ENCODE data around the gene PFKFB1. TPM values are rescaled to one million over a fixed set of nuclear protein-coding genes. Genes with fewer than 3 reads are reported as not detected.

The PFKFB1 gene
- total RNA-seq, 2 donors from 2014 or later, result 0.55 to 1.1 TPM

GRCh38 chrX:55008571-55009358 lies 14.8 kb upstream of the PFKFB1 start:
- Histone ChIP-seq H3K4me1 (ENCODE audit: control insufficient read depth, insufficient read depth, low read length) (no peaks in the 10 kb centered on the region), H3K27me3 (ENCODE audit: control insufficient read depth, insufficient read depth, low read length, poor library complexity, severe bottlenecking) (no peaks in the 10 kb centered on the region), H3K9ac (ENCODE audit: extremely low read depth, low read length, poor library complexity, severe bottlenecking) (no peak overlapping the region), H3K9me3 (ENCODE audit: control insufficient read depth, low read length) (no peaks in the 10 kb centered on the region), H3K36me3 (ENCODE audit: control insufficient read depth, insufficient read depth, low read length) (peaks cover 23% of the 10 kb centered on the region), H3K4me3 (ENCODE audit: low read length) (no peak overlapping the region), H3K27ac (ENCODE audit: low read depth, low read length) (no peak overlapping the region)
- Mint-ChIP-seq H3K36me3 (ENCODE audit: low read depth) (peaks cover 33% of the 10 kb centered on the region), H3K9me3 (peaks cover 44% of the 10 kb centered on the region), H3K27ac (no peak overlapping the region), H3K4me1 (no peaks in the 10 kb centered on the region), H3K27me3 (ENCODE audit: insufficient read depth) (no peaks in the 10 kb centered on the region), H3K4me3 (no peak overlapping the region)
- no peak for DNase-seq
- no peak for TF ChIP-seq CTCF (conservative IDR thresholded peaks at IDR 0.05)
- WGBS, 2 experiments (ENCODE audit: insufficient coverage in 1 of 2, insufficient read length in 1 of 2), result 89 to 100% methylated on average over 4 to 9 of the region's 9 CpGs

- Histone ChIP-seq H3K4me3 (ENCODE audit: low read length) (no peak overlapping the region), H3K4me1 (ENCODE audit: control insufficient read depth, insufficient read depth, low read length) (no peaks in the 10 kb centered on the region), H3K9ac (ENCODE audit: extremely low read depth, low read length, poor library complexity, severe bottlenecking) (no peak overlapping the region), H3K27ac (ENCODE audit: low read depth, low read length) (no peak overlapping the region), H3K9me3 (ENCODE audit: control insufficient read depth, low read length) (no peaks in the 10 kb centered on the region), H3K27me3 (ENCODE audit: control insufficient read depth, insufficient read depth, low read length, poor library complexity, severe bottlenecking) (no peaks in the 10 kb centered on the region), H3K36me3 (ENCODE audit: control insufficient read depth, insufficient read depth, low read length) (peaks cover 32% of the 10 kb centered on the region)
- TF ChIP-seq CTCF (conservative IDR thresholded peaks at IDR 0.05), result no peak
- Mint-ChIP-seq H3K4me1 (no peaks in the 10 kb centered on the region), H3K36me3 (ENCODE audit: low read depth) (peaks cover 41% of the 10 kb centered on the region), H3K9me3 (peaks cover 50% of the 10 kb centered on the region), H3K27ac (no peak overlapping the region), H3K27me3 (ENCODE audit: insufficient read depth) (no peaks in the 10 kb centered on the region), H3K4me3 (no peak overlapping the region)
- DNase-seq, result no peak
- 96 to 100% methylated on average over 2 to 6 of the region's 6 CpGs for WGBS, 2 experiments (ENCODE audit: insufficient coverage in 1 of 2, insufficient read length in 1 of 2)
Measured at GRCh38 chrX:55007656-55008055, 13.7 kb upstream of the PFKFB1 start.

GRCh38 chrX:55006827-55007621 lies 13.0 kb upstream of the PFKFB1 start:
- Mint-ChIP-seq H3K36me3 (ENCODE audit: low read depth) (peaks cover 48% of the 10 kb centered on the region), H3K9me3 (peaks cover 52% of the 10 kb centered on the region), H3K4me3 (no peak overlapping the region), H3K4me1 (no peaks in the 10 kb centered on the region), H3K27me3 (ENCODE audit: insufficient read depth) (no peaks in the 10 kb centered on the region), H3K27ac (no peak overlapping the region)
- Histone ChIP-seq H3K9ac (ENCODE audit: extremely low read depth, low read length, poor library complexity, severe bottlenecking) (no peak overlapping the region), H3K27me3 (ENCODE audit: control insufficient read depth, insufficient read depth, low read length, poor library complexity, severe bottlenecking) (no peaks in the 10 kb centered on the region), H3K4me1 (ENCODE audit: control insufficient read depth, insufficient read depth, low read length) (no peaks in the 10 kb centered on the region), H3K4me3 (ENCODE audit: low read length) (no peak overlapping the region), H3K27ac (ENCODE audit: low read depth, low read length) (no peak overlapping the region), H3K36me3 (ENCODE audit: control insufficient read depth, insufficient read depth, low read length) (peaks cover 37% of the 10 kb centered on the region), H3K9me3 (ENCODE audit: control insufficient read depth, low read length) (no peaks in the 10 kb centered on the region)
- TF ChIP-seq CTCF (conservative IDR thresholded peaks at IDR 0.05), result no peak
- WGBS, 2 experiments (ENCODE audit: insufficient coverage in 1 of 2, insufficient read length in 1 of 2), result 96% methylated on average over 5 to 18 of the region's 18 CpGs
- no peak for DNase-seq
